Panc1 (cell line): ENCODE measurements around the gene ZSWIM7. TPM values are rescaled to one million over a fixed set of nuclear protein-coding genes. Genes with fewer than 3 reads are reported as not detected.
A peak's percentile ranks its signal among the peaks of the same experiment; 100 is the strongest.

Source experiments
- ATAC-seq: fragments of 200-7000 bp; cut with Tn5 transposase; 2 replicates; pipeline ENCODE4 v1.9.1; 2020; ENCODE audit warnings: mild to moderate bottlenecking, moderate library complexity
- BruUV-seq: library from RNA; stranded (reverse); fragments of 400-500 nt; replicated peaks from 2 replicates; lab custom pipeline; 2021; lab: Mats Ljungman, UMichigan
- CTCF ChIA-PET: fragments of 300-600 bp; sonication (Branson Sonifier 250); formaldehyde crosslinking; loops from one replicate; lab custom pipeline; 2022; ENCODE audit warnings: antibody characterized with exemption; lab: Charles Lee
- POLR2A ChIA-PET: fragments of 300-600 bp; sonication (Branson Sonifier 250); formaldehyde crosslinking; loops from one replicate; lab custom pipeline; 2022; ENCODE audit warnings: antibody characterized with exemption; lab: Charles Lee
- DNase-seq: peaks from one replicate; pipeline ENCODE4 v3.0.0-alpha.2; 2010; ENCODE audit warnings: low read depth, low spot score
- H3K27ac ChIP-seq: 2 replicates; pipeline ENCODE4 v1.5.1; 2011; ENCODE audit warnings: mild to moderate bottlenecking, low read length, inconsistent platforms
- H3K27me3 ChIP-seq: fragments of 200-500 bp; sonication (Bioruptor generic); 2 replicates; pipeline ENCODE4 v1.6.0; 2014; ENCODE audit warnings: low read length, inconsistent platforms; ENCODE audit not compliant: control insufficient read depth, insufficient read depth
- H3K36me3 ChIP-seq: fragments of 200-500 bp; sonication (Bioruptor generic); 2 replicates; pipeline ENCODE4 v1.5.1; 2014; ENCODE audit warnings: inconsistent platforms, mild to moderate bottlenecking, low read length, moderate library complexity; ENCODE audit not compliant: control insufficient read depth, insufficient read depth
- H3K4me1 ChIP-seq: 2 replicates; pipeline ENCODE4 v1.5.1; 2011; ENCODE audit warnings: inconsistent platforms, mild to moderate bottlenecking, low read length, moderate library complexity; ENCODE audit not compliant: control insufficient read depth, insufficient read depth
- H3K4me3 ChIP-seq, 2 experiments: 2 replicates each; pipeline ENCODE4 v1.5.1; 2011 to 2012; ENCODE audit warnings: low read depth in 2 of 2, low read length in 2 of 2, mild to moderate bottlenecking in 2 of 2, inconsistent platforms in 1 of 2, moderate library complexity in 1 of 2
- H3K9me3 ChIP-seq: fragments of 200-500 bp; sonication (Bioruptor generic); 2 replicates; pipeline ENCODE4 v1.5.1; 2014; ENCODE audit warnings: low read depth, mild to moderate bottlenecking, inconsistent platforms, low read length, moderate library complexity; ENCODE audit not compliant: control insufficient read depth, insufficient read depth
- CTCF ChIP-seq: fragments of 450-650 bp; IDR thresholded peaks from 2 replicates; pipeline ENCODE4 v1.5.1; 2017; ENCODE audit warnings: mild to moderate bottlenecking
- POLR2AphosphoS5 ChIP-seq: IDR thresholded peaks from 2 replicates; pipeline ENCODE4 v1.6.1; 2012; ENCODE audit warnings: mild to moderate bottlenecking, low read depth, low read length, moderate library complexity
- REST ChIP-seq, 2 experiments: IDR thresholded peaks; 2 replicates each; pipeline ENCODE4 v1.6.1; 2011 to 2012; ENCODE audit warnings: low read depth in 2 of 2, control low read depth in 1 of 2, low read length in 1 of 2, mild to moderate bottlenecking in 1 of 2, moderate library complexity in 1 of 2; ENCODE audit not compliant: insufficient read depth in 1 of 2
- SIN3A ChIP-seq: IDR thresholded peaks from 2 replicates; pipeline ENCODE4 v1.6.1; 2012; ENCODE audit warnings: low read depth, mild to moderate bottlenecking, low read length, moderate library complexity, borderline replicate concordance; ENCODE audit not compliant: insufficient read depth
- TCF7L2 ChIP-seq: IDR thresholded peaks from 2 replicates; pipeline ENCODE4 v1.6.1; 2011; ENCODE audit warnings: mild to moderate bottlenecking, low read depth, low read length, inconsistent platforms
- in situ Hi-C: cut with HindIII; loops from 2 replicates; pipeline ENCODE4 v1.10.0; 2016; ENCODE audit warnings: low sequenced_read_pairs, low pct_unique_long_range_greater_than_20kb
- intact Hi-C: fragments of 100-400 bp; cut with micrococcal nuclease; formaldehyde crosslinking; loops from one replicate; pipeline ENCODE4 v1.10.0; 2022; ENCODE audit not compliant: unreplicated experiment
- total RNA-seq: library from RNA; stranded (reverse); gene quantifications from one replicate; pipeline ENCODE4 v1.2.1, GENCODE V29; 2021; ENCODE audit not compliant: unreplicated experiment

Gene ZSWIM7
- total RNA-seq, 1 experiment from 2014 or later: 17.5 TPM

- ATAC-seq: no peak
Measured at GRCh38 chr17:15946611-15947120, 52.8 kb downstream of the ZSWIM7 start.

More at GRCh38 chr17:15946611-15947120, 52.8 kb downstream of the ZSWIM7 start:
- Histone ChIP-seq H3K4me3 (peak overlapping the region; percentile 67 to 96), H3K27ac (peak overlapping the region; percentile 96), H3K27me3 (no peaks in the 10 kb centered on the region), H3K9me3 (no peaks in the 10 kb centered on the region), H3K4me1 (peaks cover 32% of the 10 kb centered on the region), H3K36me3 (no peaks in the 10 kb centered on the region; the same call in 1 of the 2 replicates)
- ChIA-PET CTCF (interaction anchor here (0.6 kb wide), 1 partner anchor 32 kb away, joined by 4 read pairs; no protein-coding TSS in a partner anchor), POLR2A (no interaction called here)
- DNase-seq: no peak
- BruUV-seq: TSS peak; percentile 85
- intact Hi-C loops (loop anchor here (10.0 kb wide), 1 partner anchor 122 kb away; no protein-coding TSS in a partner anchor), in situ Hi-C loops (no loop called here)
- TF ChIP-seq SIN3A (no peak), CTCF (no peak), REST (IDR thresholded peaks at IDR 0.05; ENCODE audit: insufficient read depth in 1 of 2, low read depth in 2 of 2, low read length in 1 of 2) (no peak), POLR2AphosphoS5 (no peak), TCF7L2 (no peak)
